GM19455 (cell line): ENCODE measurements around the gene IRS1.

Experiments used
- ATAC-seq: cut with Tn5 transposase; IDR thresholded peaks from one replicate; pipeline ENCODE4 v1.9.1; 2021; ENCODE audit not compliant: unreplicated experiment

Gene IRS1

GRCh38 chr2:226692521-226693126, 107.0 kb downstream of the IRS1 start:
- ATAC-seq, result no peak

DNA sequence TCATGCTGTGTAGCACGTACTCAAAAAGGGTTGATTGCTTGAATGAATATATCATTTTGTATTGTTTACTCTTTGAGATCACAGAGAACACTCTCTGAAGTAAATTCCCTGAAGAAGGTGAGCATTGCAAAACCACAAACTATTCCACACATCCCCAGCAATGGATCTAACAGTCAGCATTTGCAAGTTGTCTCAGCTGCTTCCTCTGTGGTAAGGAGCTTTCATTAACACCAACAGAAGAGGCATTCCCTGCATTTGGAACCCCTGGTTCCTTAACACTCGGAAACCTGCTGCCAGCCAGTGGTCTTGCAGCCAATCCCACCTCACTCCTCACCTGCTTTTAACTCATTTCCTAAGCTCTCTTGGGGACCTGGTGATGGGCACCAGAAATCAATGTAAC, 108.4 kb downstream of the IRS1 start:
- no peak for ATAC-seq

DNA sequence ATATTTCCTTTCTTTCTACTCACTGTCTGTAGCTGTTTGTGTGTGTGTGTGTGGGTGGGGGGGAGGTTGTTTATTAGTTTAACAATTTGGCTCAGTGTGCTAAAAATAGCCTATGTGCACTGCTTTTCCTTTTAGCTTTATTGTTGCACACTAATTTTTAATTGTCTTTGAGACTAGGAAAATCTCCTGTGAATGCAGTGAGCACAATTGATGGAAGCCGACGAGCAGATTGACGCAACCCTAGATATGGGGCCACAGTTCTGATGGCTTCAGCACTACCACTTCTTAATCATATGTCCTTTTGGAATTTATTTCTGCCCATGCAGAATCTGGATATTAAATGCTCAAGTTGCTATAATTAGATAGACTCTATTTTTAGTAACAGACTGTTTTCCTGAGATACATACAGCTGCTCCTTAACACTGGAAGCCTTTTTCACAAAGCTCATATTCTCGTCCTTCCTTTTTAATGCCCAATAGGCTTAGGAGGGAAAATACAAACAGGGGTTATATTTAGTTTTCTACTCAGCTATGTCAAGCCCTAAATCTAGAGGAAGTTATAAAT, 109.1 kb downstream of the IRS1 start:
- no peak for ATAC-seq

DNA sequence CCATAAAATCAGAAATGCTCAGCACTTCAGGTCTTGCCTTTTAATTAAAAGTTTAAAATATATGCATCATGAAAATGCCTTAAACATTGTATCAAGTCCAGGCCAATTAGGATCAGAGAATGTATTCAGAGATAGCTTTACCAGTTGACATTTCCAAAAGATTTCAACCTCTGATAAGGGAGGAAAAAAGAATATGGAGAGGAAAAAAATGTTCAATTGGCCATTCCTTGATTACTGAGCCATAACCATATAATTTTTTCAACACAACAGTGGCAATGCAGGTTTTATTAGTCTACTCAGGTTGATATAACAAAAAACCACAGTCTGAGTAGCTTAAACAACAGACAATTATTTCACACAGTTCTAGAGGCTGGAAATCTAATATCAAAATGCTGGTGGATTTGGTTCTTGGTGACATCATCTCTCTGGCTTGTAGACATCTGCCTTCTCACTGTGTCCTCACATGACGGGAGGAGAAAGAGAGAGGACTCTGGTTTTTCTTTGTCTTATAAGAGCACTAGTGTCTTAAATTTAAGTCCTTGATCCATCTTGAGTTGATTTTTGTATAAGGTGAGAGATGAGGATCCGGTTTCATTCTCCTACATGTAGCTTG, 111.9 kb downstream of the IRS1 start:
- no peak for ATAC-seq

- no peak for ATAC-seq
These were observed 115.1 kb downstream of the IRS1 start for GRCh38 chr2:226684563-226684959.

GRCh38 chr2:226683944-226684562, 115.6 kb downstream of the IRS1 start:
- no peak for ATAC-seq

- no peak for ATAC-seq
These were observed 116.4 kb downstream of the IRS1 start for GRCh38 chr2:226683196-226683595.
